GM18868 (cell line): Measurements from ENCODE around the gene ERBB4.
"Not testable (repeated sequence)": the region's sequence is repeated elsewhere in the genome, so short reads cannot be mapped to it uniquely, and the experiment has no call there.

Source experiments
- ATAC-seq: cut with Tn5 transposase; IDR thresholded peaks from one replicate; pipeline ENCODE4 v1.9.1; 2021; ENCODE audit warnings: mild to moderate bottlenecking, moderate library complexity; ENCODE audit not compliant: unreplicated experiment

Gene ERBB4

DNA sequence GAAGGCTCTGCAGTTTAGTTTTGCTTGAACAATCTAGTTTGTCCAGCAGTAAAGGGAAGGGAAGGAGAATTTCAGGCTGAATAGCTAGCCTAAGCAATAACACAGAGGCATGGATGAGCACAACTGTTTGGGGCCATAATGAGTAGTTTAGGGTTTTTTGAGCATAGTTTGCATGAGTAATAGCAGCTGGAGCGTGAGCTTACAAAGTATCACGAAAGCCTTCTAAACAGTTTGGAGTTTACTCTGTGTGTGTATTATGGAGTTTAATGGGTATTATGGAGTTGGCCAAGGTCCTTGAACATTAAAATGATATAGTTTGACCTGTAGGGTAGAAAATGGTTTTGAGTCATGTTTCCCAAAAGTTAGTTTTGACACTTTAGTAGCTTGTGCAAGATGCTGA is 782.3 kb downstream of the ERBB4 start:
- ATAC-seq, result no peak

GRCh38 chr2:211755187-211755586 is 783.4 kb downstream of the ERBB4 start:
- ATAC-seq, result no peak

DNA sequence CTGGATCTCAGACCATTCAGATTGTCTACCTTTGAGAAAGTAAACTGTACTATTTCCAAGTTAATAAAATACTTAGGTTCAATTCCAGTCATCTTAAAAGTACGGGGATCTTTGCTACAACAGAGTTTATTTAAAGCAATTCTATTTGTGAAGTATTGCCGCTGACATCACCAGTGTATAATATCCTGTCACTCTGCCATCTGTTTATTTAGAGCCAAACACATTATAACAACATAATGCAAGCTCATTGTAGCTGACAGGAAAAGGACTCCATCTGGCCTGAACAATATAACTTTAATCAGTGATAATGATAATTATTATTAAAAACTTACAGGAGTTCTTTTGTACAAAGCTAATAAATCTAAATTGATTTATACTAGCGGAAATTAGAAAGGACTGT is 786.8 kb downstream of the ERBB4 start:
- no peak for ATAC-seq

DNA sequence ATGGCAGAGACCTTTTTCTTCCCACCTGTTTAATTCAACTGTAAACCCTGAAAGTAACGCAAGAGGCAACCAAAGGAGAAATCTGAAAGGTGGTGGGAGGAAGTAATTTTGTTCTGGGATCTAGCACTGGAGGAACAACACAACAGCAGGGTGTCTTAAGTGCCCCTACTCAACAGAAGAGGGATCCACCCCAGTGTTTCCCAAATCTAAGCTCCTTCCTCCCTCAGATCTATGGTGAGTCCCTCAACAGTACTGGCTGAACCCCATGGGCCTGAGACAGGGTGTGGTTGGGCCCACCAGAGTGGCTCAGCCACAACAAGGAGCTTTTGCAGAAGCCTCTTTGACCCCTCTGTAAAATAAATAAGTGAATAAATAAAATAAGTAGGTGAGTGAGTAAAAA is 790.3 kb downstream of the ERBB4 start:
- no peak for ATAC-seq

- ATAC-seq, result peak; percentile 97
Observed at GRCh38 chr2:211745295-211746097, 793.1 kb downstream of the ERBB4 start.

DNA sequence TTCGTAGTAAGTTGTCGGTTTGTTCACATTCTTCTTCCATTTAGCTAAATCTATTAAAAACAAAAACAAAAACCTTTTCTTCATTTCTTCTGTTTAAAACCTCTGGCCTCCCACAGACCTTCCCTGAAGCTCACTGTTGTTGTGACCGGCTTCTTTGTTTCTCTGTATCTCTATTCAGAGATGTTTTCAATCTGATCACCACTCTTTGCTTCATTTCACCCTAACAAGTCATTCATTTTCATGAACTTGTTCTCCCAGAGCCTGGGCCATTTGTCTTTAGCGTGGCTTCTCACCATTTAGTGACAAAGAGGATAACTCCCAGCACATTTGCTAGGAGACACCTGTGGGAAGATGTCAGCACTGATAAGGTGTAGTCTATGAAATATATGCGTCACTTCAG is 794.2 kb downstream of the ERBB4 start:
- ATAC-seq, result no peak

GRCh38 chr2:211741966-211742365 is 796.6 kb downstream of the ERBB4 start:
- no peak for ATAC-seq

GRCh38 chr2:211737282-211737681 is 801.3 kb downstream of the ERBB4 start:
- ATAC-seq, result no peak

- ATAC-seq, result no peak
Observed at GRCh38 chr2:211730215-211730614, 808.4 kb downstream of the ERBB4 start.

GRCh38 chr2:211729433-211729832 is 809.2 kb downstream of the ERBB4 start:
- ATAC-seq, result no peak

GRCh38 chr2:211724933-211725332 is 813.7 kb downstream of the ERBB4 start:
- no peak for ATAC-seq

- ATAC-seq, result no peak
Observed at GRCh38 chr2:211723398-211723797, 815.2 kb downstream of the ERBB4 start.

DNA sequence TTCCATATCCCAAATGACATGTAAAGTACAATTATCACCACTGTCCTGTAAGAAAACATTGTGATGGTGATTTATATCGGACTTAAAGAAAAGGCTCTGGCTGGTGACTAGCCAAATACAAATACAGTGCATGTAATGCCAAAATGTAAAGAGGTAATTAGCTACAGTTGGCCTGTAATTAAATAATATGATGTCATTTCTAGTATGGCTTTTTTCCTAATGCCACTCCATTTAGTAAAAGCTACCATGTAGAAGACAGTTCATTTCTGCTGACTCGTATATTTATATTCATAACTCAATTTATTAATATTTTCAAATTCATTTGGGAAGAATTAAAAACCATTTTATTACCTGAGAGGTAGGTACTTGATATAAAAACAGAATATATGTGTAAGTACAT is 815.7 kb downstream of the ERBB4 start:
- ATAC-seq, result no peak

- ATAC-seq, result not testable (repeated sequence)
Observed at GRCh38 chr2:211721874-211722273, 816.7 kb downstream of the ERBB4 start.

GRCh38 chr2:211709389-211709788 is 829.2 kb downstream of the ERBB4 start:
- no peak for ATAC-seq

GRCh38 chr2:211692689-211693088 is 845.9 kb downstream of the ERBB4 start:
- no peak for ATAC-seq

- ATAC-seq, result no peak
Observed at GRCh38 chr2:211690736-211691135, 847.9 kb downstream of the ERBB4 start.

DNA sequence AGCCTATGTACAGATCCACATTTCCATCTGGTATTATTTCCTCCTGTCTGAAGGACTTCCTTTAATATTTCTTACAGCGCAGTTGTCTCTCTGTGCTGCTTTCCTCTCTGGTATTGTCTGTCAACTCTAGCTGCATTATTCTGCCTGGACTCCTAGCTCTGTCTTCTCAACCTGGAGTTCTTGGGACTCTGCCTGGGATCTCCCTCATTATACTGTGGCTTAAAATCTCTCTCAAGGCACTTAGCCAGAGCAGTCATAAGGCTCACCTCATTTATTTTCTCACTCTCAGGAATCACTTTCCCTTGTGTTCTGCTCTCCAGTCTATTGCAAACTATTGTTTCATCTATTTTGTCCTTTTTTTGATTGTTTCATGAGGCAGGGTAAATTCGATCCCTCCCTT is 850.4 kb downstream of the ERBB4 start:
- ATAC-seq, result no peak

GRCh38 chr2:211674715-211675114 is 863.9 kb downstream of the ERBB4 start:
- no peak for ATAC-seq

- ATAC-seq, result no peak
Observed at GRCh38 chr2:211673133-211673905, 865.3 kb downstream of the ERBB4 start.

DNA sequence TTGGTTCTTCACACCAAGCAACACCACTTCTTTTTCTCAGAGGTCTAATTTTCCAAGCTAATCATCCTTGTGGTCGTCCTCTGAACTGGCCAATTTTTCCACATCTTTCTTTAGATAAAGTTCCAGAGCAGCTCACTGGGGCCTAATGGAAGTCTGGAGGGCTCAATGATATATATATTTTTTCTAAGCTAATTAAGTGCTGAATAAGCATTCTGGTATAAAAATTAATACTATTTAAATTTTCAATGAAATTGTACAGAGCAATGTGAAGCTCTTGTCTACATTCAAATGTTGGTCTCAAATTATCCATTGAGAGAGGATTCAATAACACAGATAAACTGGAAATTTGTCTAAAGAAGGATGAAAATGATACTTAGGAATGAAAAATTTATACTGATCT is 866.6 kb downstream of the ERBB4 start:
- ATAC-seq, result no peak

- no peak for ATAC-seq
Observed at GRCh38 chr2:211665299-211665698, 873.3 kb downstream of the ERBB4 start.
